WTC11 (cell line): ENCODE data around the gene ALDH3A2. TPM values are rescaled to one million over a fixed set of nuclear protein-coding genes. Genes with fewer than 3 reads are reported as not detected.
"Not testable (repeated sequence)": the region's sequence is repeated elsewhere in the genome, so short reads cannot be mapped to it uniquely, and the experiment has no call there.

Source experiments
- ATAC-seq: fragments of 200-7000 bp; cut with Tn5 transposase; 2 replicates; pipeline ENCODE4 v1.10.0; 2021; ENCODE audit warnings: mild to moderate bottlenecking, moderate library complexity
- CTCF ChIA-PET: fragments of 300-600 bp; sonication (Branson Sonifier 250); formaldehyde crosslinking; loops from one replicate; lab custom pipeline; 2021; ENCODE audit warnings: antibody characterized with exemption; lab: Charles Lee
- POLR2A ChIA-PET: fragments of 350-600 bp; sonication (Branson Sonifier 250); formaldehyde crosslinking; loops from one replicate; lab custom pipeline; 2021; ENCODE audit warnings: antibody characterized with exemption; lab: Charles Lee
- DNase-seq: peaks from one replicate; pipeline ENCODE4 v3.0.0; 2021; ENCODE audit warnings: low spot score
- H3K27ac Mint-ChIP-seq: 2 replicates; pipeline ENCODE4 v1.8.0; 2021; ENCODE audit warnings: mixed read lengths
- H3K27me3 Mint-ChIP-seq: 2 replicates; pipeline ENCODE4 v1.8.0; 2021; ENCODE audit warnings: low read depth, mild to moderate bottlenecking, moderate library complexity, mixed read lengths
- H3K36me3 Mint-ChIP-seq: 2 replicates; pipeline ENCODE4 v1.8.0; 2021; ENCODE audit warnings: mixed read lengths
- H3K4me1 Mint-ChIP-seq: 2 replicates; pipeline ENCODE4 v1.8.0; 2022; ENCODE audit warnings: mixed read lengths
- H3K4me3 Mint-ChIP-seq: 2 replicates; pipeline ENCODE4 v1.8.0; 2021; ENCODE audit warnings: mild to moderate bottlenecking, moderate library complexity, mixed read lengths
- H3K9me3 Mint-ChIP-seq: 2 replicates; pipeline ENCODE4 v1.8.0; 2021; ENCODE audit warnings: mixed read lengths
- ATF3 ChIP-seq: sonication (generic); formaldehyde crosslinking; conservative IDR thresholded peaks from 2 replicates; pipeline ENCODE4 v1.8.1; 2022; ENCODE audit warnings: mild to moderate bottlenecking, missing genetic modification reagents
- CBFB ChIP-seq: sonication (generic); formaldehyde crosslinking; IDR thresholded peaks from 2 replicates; pipeline ENCODE4 v1.8.1; 2022; ENCODE audit warnings: mild to moderate bottlenecking, low read depth, missing genetic modification reagents
- CDX4 ChIP-seq: fragments of 250-450 bp; sonication (Bioruptor Pico); IDR thresholded peaks from 2 replicates; pipeline ENCODE4 v1.9.0; 2021; ENCODE audit warnings: moderate library complexity, mild to moderate bottlenecking, inconsistent platforms, borderline replicate concordance
- E2F4 ChIP-seq: sonication (generic); formaldehyde crosslinking; IDR thresholded peaks from 2 replicates; pipeline ENCODE4 v1.8.1; 2022; ENCODE audit warnings: low read depth, mild to moderate bottlenecking, moderate library complexity, missing genetic modification reagents, borderline replicate concordance
- FOXJ3 ChIP-seq: sonication (generic); formaldehyde crosslinking; IDR thresholded peaks from 2 replicates; pipeline ENCODE4 v1.9.0; 2021; ENCODE audit warnings: missing genetic modification reagents, mild to moderate bottlenecking, borderline replicate concordance
- FOXP1 ChIP-seq: sonication (generic); formaldehyde crosslinking; IDR thresholded peaks from 2 replicates; pipeline ENCODE4 v1.8.0; 2022; ENCODE audit warnings: missing genetic modification reagents, mild to moderate bottlenecking, moderate library complexity, borderline replicate concordance
- JAZF1 ChIP-seq: fragments of 250-450 bp; sonication (Bioruptor Pico); IDR thresholded peaks from 2 replicates; pipeline ENCODE4 v1.9.0; 2021; ENCODE audit warnings: moderate library complexity, mild to moderate bottlenecking, inconsistent platforms
- MXD4 ChIP-seq: fragments of 250-450 bp; sonication (Bioruptor Pico); IDR thresholded peaks from 2 replicates; pipeline ENCODE4 v1.8.0; 2021; ENCODE audit warnings: mild to moderate bottlenecking, moderate library complexity, borderline replicate concordance
- MYBL2 ChIP-seq: sonication (generic); formaldehyde crosslinking; IDR thresholded peaks from 2 replicates; pipeline ENCODE4 v1.8.1; 2023; ENCODE audit warnings: mild to moderate bottlenecking, moderate library complexity, missing genetic modification reagents
- NFATC4 ChIP-seq: fragments of 250-450 bp; sonication (Bioruptor Pico); IDR thresholded peaks from 2 replicates; pipeline ENCODE4 v1.9.0; 2021; ENCODE audit warnings: mild to moderate bottlenecking
- RORB ChIP-seq: fragments of 250-450 bp; sonication (Bioruptor Pico); IDR thresholded peaks from 2 replicates; pipeline ENCODE4 v1.9.0; 2021; ENCODE audit warnings: mild to moderate bottlenecking
- SMAD3 ChIP-seq: sonication (generic); formaldehyde crosslinking; IDR thresholded peaks from 2 replicates; pipeline ENCODE4 v1.8.0; 2022; ENCODE audit warnings: missing genetic modification reagents, mild to moderate bottlenecking, borderline replicate concordance
- SOX15 ChIP-seq: fragments of 250-450 bp; sonication (Bioruptor Pico); IDR thresholded peaks from 2 replicates; pipeline ENCODE4 v1.9.0; 2021; ENCODE audit warnings: mild to moderate bottlenecking
- STAT6 ChIP-seq: sonication (generic); formaldehyde crosslinking; conservative IDR thresholded peaks from 2 replicates; pipeline ENCODE4 v1.8.1; 2023; ENCODE audit warnings: mild to moderate bottlenecking, low read depth, missing genetic modification reagents, moderate library complexity
- TP53 ChIP-seq: sonication (generic); formaldehyde crosslinking; IDR thresholded peaks from 2 replicates; pipeline ENCODE4 v1.8.1; 2023; ENCODE audit warnings: mild to moderate bottlenecking, missing genetic modification reagents
- USF2 ChIP-seq: sonication (generic); formaldehyde crosslinking; IDR thresholded peaks from 2 replicates; pipeline ENCODE4 v1.8.1; 2023; ENCODE audit warnings: mild to moderate bottlenecking, missing genetic modification reagents, moderate library complexity
- ZMAT4 ChIP-seq: fragments of 250-450 bp; sonication (Bioruptor Pico); IDR thresholded peaks from 2 replicates; pipeline ENCODE4 v1.9.0; 2021; ENCODE audit warnings: mild to moderate bottlenecking
- ZNF121 ChIP-seq: sonication (generic); formaldehyde crosslinking; IDR thresholded peaks from 2 replicates; pipeline ENCODE4 v1.8.0; 2023; ENCODE audit warnings: missing genetic modification reagents
- ZNF671 ChIP-seq: fragments of 250-450 bp; sonication (Bioruptor Pico); IDR thresholded peaks from 2 replicates; pipeline ENCODE4 v1.8.0; 2021; ENCODE audit warnings: mild to moderate bottlenecking
- ZSCAN18 ChIP-seq: fragments of 250-450 bp; sonication (Bioruptor Pico); IDR thresholded peaks from 2 replicates; pipeline ENCODE4 v2.1.2; 2022; ENCODE audit warnings: mild to moderate bottlenecking, moderate library complexity
- total RNA-seq: library from RNA; stranded (reverse); gene quantifications from 3 replicates; pipeline ENCODE4 v1.2.3, GENCODE V29; 2021

ALDH3A2 gene
- total RNA-seq, 1 experiment from 2014 or later: 68.5 TPM

- peak; percentile 36; the same call in 1 of the 2 replicates for TF ChIP-seq USF2
- no peak for TF ChIP-seq ZMAT4 (CRISPR knock-in tag)
These were observed 15.7 kb downstream of the ALDH3A2 start (continued) for GRCh38 chr17:19664136-19664820.

GRCh38 chr17:19664821-19665181 is 16.2 kb downstream of the ALDH3A2 start:
- H3K9me3 Mint-ChIP-seq: no peaks in the 10 kb centered on the region
- H3K4me3 Mint-ChIP-seq: no peak overlapping the region
- ATAC-seq: no peak
- H3K36me3 Mint-ChIP-seq: peaks cover 55% of the 10 kb centered on the region
- no peak for DNase-seq
- CTCF ChIA-PET: interaction anchor here (2.1 kb wide), 1 partner anchor 16 kb away, joined by 10 read pairs; the partner anchor contains the start of gene ALDH3A2
- H3K27ac Mint-ChIP-seq: no peak overlapping the region; the same call in 1 of the 2 replicates
- H3K4me1 Mint-ChIP-seq: peaks cover 21% of the 10 kb centered on the region
- TF ChIP-seq NFATC4 (CRISPR knock-in tag) (no peak), E2F4 (CRISPR knock-in tag) (no peak), SMAD3 (CRISPR knock-in tag) (no peak), FOXP1 (no peak), MYBL2 (no peak), CDX4 (CRISPR knock-in tag) (no peak), STAT6 (CRISPR knock-in tag) (no peak)
- TF ChIP-seq, all 79 proteins: peak for 0
- POLR2A ChIA-PET: no interaction called here
- no peaks in the 10 kb centered on the region for H3K27me3 Mint-ChIP-seq

GRCh38 chr17:19669680-19670079 is 21.1 kb downstream of the ALDH3A2 start:
- not testable (repeated sequence) for H3K4me1 Mint-ChIP-seq, H3K27ac Mint-ChIP-seq, H3K4me3 Mint-ChIP-seq
- TF ChIP-seq ZNF121 (CRISPR knock-in tag): 0 out of 2 replicates have a peak, but pooled peaks have one; percentile 22
- TF ChIP-seq, all 79 proteins: peak for 1; not testable (repeated sequence) for 78
- POLR2A ChIA-PET, H3K27me3 Mint-ChIP-seq, H3K9me3 Mint-ChIP-seq, ATAC-seq, DNase-seq: not testable (repeated sequence)
- H3K36me3 Mint-ChIP-seq: peaks cover 63% of the 10 kb centered on the region
- CTCF ChIA-PET: interaction anchor here (1.4 kb wide), 1 partner anchor 97 kb away, joined by 3 read pairs; no protein-coding TSS in a partner anchor

- POLR2A ChIA-PET: no interaction called here
- DNase-seq (no peak), ATAC-seq (no peak)
- CTCF ChIA-PET: interaction anchor here (1.1 to 1.4 kb wide), 2 partner anchors 24 to 96 kb away, joined by 3 to 4 read pairs; no protein-coding TSS in a partner anchor
- H3K27ac Mint-ChIP-seq: no peak overlapping the region
- H3K4me3 Mint-ChIP-seq: no peak overlapping the region
- no peaks in the 10 kb centered on the region for H3K27me3 Mint-ChIP-seq
- H3K4me1 Mint-ChIP-seq: no peaks in the 10 kb centered on the region
- H3K9me3 Mint-ChIP-seq: peaks cover 17% of the 10 kb centered on the region
- peaks cover 63% of the 10 kb centered on the region for H3K36me3 Mint-ChIP-seq
- TF ChIP-seq FOXJ3 (CRISPR knock-in tag): no peak
- no peak for TF ChIP-seq ZSCAN18
- no peak for TF ChIP-seq E2F4 (CRISPR knock-in tag)
- TF ChIP-seq ATF3 (CRISPR knock-in tag): no peak
- no peak for TF ChIP-seq ZNF671 (CRISPR knock-in tag)
- no peak for TF ChIP-seq JAZF1 (CRISPR knock-in tag)
- no peak for TF ChIP-seq ZMAT4 (CRISPR knock-in tag)
- no peak for TF ChIP-seq MXD4 (CRISPR knock-in tag)
- TF ChIP-seq TP53 (CRISPR knock-in tag): no peak
- TF ChIP-seq CBFB (CRISPR knock-in tag): no peak
- no peak for TF ChIP-seq RORB (CRISPR knock-in tag)
- no peak for TF ChIP-seq SOX15 (CRISPR knock-in tag)
These were observed 22.4 kb downstream of the ALDH3A2 start for GRCh38 chr17:19670908-19671307.
